ENCODE data around the gene ANGPT4.
"Not testable (repeated sequence)": the region's sequence is repeated elsewhere in the genome, so short reads cannot be mapped to it uniquely, and the experiment has no call there.

- TF ChIP-seq POLR2A (IDR thresholded peaks at IDR 0.05; ENCODE audit: control extremely low read depth in 1 of 2, low read depth in 2 of 2, low read length in 2 of 2); CTCF (IDR thresholded peaks at IDR 0.05; ENCODE audit: control extremely low read depth in 1 of 3, insufficient read depth in 1 of 3, low read depth in 1 of 3, low read length in 3 of 3); YY1 (IDR thresholded peaks at IDR 0.05; ENCODE audit: low read depth, low read length); FOSL1 (IDR thresholded peaks at IDR 0.05; ENCODE audit: insufficient read depth, low read depth, low read length): not testable (repeated sequence)
Observed at GRCh38 chr20:897436-897835, 18.7 kb downstream of the ANGPT4 start.
